Activated naive CD8-positive, alpha-beta T cell (primary cell): ENCODE results near the gene HIVEP3.

Source experiments
- H3K27ac Mint-ChIP-seq: one replicate; pipeline ENCODE4 v1.8.0; 2021; ENCODE audit warnings: mixed read lengths
- H3K27me3 Mint-ChIP-seq: one replicate; pipeline ENCODE4 v1.8.0; 2021; ENCODE audit warnings: mixed read lengths
- H3K36me3 Mint-ChIP-seq: one replicate; pipeline ENCODE4 v1.8.0; 2021; ENCODE audit warnings: mixed read lengths
- H3K4me1 Mint-ChIP-seq: one replicate; pipeline ENCODE4 v1.8.0; 2021; ENCODE audit warnings: low read depth, mixed read lengths
- H3K4me3 Mint-ChIP-seq: one replicate; pipeline ENCODE4 v1.8.0; 2021; ENCODE audit warnings: mild to moderate bottlenecking, mixed read lengths
- H3K9me3 Mint-ChIP-seq: one replicate; pipeline ENCODE4 v1.8.0; 2021; ENCODE audit warnings: low read depth, mixed read lengths

Gene HIVEP3

DNA sequence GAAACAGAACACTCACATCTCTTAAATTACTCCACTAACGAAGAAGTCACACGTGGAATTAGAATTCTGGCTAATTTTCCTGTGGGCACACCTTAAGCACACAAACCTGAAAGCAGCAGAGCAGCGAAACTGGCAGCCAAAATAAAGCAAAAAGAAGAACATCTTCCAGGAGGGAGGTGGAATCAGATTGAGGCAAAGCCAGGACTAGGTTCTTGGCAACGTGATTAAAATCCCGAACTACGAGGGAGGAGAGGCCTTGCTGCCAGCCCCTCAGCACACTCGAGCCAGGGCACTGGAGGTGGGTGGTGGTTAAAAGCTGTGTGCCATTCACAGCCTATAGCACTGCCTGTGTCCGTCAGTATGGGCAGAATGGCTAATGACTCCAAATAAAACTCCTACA is 58.0 kb downstream of the HIVEP3 start:
- Mint-ChIP-seq H3K27ac (no peak overlapping the region), H3K27me3 (no peaks in the 10 kb centered on the region), H3K9me3 (no peaks in the 10 kb centered on the region), H3K4me3 (no peak overlapping the region), H3K36me3 (peaks cover 10% of the 10 kb centered on the region), H3K4me1 (peaks cover 36% of the 10 kb centered on the region)

DNA sequence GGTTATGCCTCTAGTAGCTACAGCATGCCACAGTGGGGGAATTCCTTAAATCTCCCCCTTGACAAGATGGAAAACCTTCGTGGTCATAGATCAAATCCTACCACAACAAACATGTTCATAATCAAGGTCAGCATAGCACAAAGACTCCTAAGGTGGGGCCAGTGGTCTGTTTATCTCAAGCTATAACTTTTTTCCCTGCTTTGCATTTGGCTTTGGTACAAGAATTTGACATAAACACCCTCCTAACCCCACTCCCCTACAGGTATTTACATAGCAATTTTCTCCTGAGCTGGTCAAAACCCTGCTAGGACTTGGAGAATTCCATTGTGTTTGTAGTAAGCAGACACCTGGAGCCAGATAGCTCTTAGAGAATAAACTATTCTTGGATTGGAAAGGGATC is 58.5 kb downstream of the HIVEP3 start:
- Mint-ChIP-seq H3K4me1 (peaks cover 36% of the 10 kb centered on the region), H3K27ac (no peak overlapping the region), H3K27me3 (no peaks in the 10 kb centered on the region), H3K9me3 (no peaks in the 10 kb centered on the region), H3K36me3 (peaks cover 14% of the 10 kb centered on the region), H3K4me3 (no peak overlapping the region)

DNA sequence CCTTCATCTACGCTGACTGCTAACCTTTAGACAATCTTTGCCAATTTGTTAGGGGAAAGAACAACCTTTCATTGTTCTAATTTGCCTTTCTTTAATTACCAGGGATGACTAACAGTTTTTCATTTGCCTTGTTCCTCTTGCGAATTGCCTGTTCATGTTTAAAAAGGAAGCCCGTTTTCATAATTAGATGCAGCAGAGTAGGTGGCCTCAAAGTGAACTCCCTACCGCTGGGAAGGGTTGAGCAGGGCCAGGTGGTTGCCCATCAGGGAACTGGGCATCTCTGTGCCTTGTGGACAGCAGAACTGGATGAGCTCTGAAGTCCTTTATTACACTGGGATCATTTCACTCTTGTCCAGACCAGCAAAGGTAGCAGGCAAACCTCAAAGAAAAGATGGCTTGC is 59.0 kb downstream of the HIVEP3 start:
- H3K27me3 Mint-ChIP-seq: no peaks in the 10 kb centered on the region
- H3K9me3 Mint-ChIP-seq: no peaks in the 10 kb centered on the region
- peaks cover 36% of the 10 kb centered on the region for H3K4me1 Mint-ChIP-seq
- peaks cover 14% of the 10 kb centered on the region for H3K36me3 Mint-ChIP-seq
- H3K27ac Mint-ChIP-seq: no peak overlapping the region
- no peak overlapping the region for H3K4me3 Mint-ChIP-seq

DNA sequence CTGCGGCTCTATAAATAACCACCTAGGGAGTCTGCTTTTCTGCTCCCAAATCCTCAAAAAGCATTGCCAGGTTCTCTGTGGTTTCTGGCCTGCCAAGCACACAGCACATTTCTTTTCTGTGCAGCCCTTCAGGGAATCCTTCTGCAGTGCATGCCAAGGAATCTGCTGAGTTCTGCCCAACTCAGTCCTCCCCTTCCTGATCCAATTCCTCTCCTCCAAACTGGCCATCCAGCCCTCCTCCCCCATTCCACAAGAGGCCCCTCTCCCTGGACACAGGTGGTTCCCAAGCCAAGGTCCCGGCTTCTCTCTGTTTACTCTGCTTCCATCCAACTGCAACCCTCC is 61.8 kb downstream of the HIVEP3 start:
- H3K27me3 Mint-ChIP-seq: no peaks in the 10 kb centered on the region
- peaks cover 19% of the 10 kb centered on the region for H3K4me1 Mint-ChIP-seq
- no peak overlapping the region for H3K4me3 Mint-ChIP-seq
- H3K9me3 Mint-ChIP-seq: no peaks in the 10 kb centered on the region
- H3K36me3 Mint-ChIP-seq: peaks cover 16% of the 10 kb centered on the region
- H3K27ac Mint-ChIP-seq: no peak overlapping the region

DNA sequence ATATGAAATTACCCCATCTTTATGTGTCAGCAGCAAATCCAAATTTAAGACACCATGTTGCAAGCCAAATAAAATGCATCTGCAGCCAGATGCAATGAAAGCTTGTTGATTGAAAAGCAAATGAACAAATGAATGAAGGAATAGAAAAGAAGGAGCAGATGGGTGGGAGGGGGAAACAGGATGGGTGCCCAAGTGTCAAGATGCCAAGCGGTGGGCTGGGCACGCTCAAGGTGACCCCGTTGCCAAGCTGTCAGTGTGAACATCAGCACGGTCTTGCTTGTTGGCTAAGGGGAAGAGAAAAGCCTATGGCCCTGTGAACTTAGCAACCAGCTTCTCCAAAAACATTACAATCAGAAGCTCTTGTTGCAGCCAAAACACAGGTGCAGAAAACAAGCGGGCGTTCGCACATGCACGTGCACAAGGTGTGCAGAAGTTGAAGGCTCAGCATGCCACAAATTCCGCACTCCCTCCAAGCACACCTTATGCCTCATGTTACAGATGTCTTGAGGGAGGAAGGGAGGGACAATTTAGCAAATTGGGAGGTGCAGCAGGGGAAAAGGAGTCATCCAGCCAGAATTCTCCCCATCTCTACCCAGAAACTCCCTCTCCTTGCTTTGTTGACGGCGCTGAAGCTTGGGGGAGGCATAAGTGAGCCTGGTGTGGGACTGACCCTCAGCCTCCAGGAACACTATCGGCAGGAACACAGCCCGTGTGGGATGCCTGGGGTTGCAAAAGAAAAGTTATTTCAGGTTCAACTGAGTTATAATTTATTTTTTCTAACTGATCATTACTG is 62.4 kb downstream of the HIVEP3 start:
- H3K4me3 Mint-ChIP-seq: no peak overlapping the region
- peaks cover 16% of the 10 kb centered on the region for H3K4me1 Mint-ChIP-seq
- H3K27ac Mint-ChIP-seq: no peak overlapping the region
- no peaks in the 10 kb centered on the region for H3K9me3 Mint-ChIP-seq
- no peaks in the 10 kb centered on the region for H3K27me3 Mint-ChIP-seq
- peaks cover 16% of the 10 kb centered on the region for H3K36me3 Mint-ChIP-seq

DNA sequence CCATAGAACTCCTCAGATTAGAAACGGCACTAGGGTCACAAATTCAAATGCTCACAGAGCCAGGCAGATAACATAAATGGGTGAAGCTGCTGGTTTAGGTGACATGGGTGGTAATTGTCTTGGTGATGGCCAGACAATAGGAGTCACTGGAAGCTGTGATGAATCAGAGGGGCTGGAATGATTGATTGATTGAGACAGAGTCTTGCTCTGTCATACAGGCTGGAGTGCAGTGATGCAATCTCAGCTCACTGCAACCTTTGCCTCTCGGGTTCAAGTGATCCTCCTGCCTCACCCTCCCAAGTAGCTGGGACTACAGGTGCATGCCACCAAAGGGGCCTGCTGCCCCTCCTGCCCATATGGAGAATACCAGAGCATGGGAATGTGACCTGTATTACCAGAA is 63.0 kb downstream of the HIVEP3 start:
- Mint-ChIP-seq H3K4me1 (peaks cover 16% of the 10 kb centered on the region), H3K36me3 (peaks cover 16% of the 10 kb centered on the region), H3K4me3 (no peak overlapping the region), H3K27me3 (no peaks in the 10 kb centered on the region), H3K27ac (no peak overlapping the region), H3K9me3 (no peaks in the 10 kb centered on the region)

DNA sequence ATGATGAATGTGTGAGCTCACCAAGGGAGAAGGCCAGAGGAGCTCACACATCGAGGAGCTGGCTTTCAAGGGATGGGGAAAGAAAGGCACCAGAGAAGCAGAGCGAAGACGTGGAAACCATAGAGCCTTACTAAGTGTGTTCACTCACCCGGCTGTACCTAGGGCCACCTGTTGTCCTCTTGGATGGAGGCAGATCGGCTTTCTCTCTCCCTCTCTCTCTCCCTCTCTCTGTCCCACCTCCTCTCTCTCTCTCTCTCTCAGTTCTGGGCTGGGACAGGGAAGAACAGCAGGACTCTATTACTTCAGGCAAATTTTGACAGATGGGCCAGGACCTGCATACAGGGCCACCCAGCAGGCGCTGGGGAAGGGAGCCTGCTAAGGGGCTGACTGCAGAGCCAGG is 64.8 kb downstream of the HIVEP3 start:
- Mint-ChIP-seq H3K4me3 (no peak overlapping the region), H3K9me3 (no peaks in the 10 kb centered on the region), H3K27me3 (no peaks in the 10 kb centered on the region), H3K36me3 (peaks cover 16% of the 10 kb centered on the region), H3K27ac (no peak overlapping the region), H3K4me1 (peaks cover 15% of the 10 kb centered on the region)

DNA sequence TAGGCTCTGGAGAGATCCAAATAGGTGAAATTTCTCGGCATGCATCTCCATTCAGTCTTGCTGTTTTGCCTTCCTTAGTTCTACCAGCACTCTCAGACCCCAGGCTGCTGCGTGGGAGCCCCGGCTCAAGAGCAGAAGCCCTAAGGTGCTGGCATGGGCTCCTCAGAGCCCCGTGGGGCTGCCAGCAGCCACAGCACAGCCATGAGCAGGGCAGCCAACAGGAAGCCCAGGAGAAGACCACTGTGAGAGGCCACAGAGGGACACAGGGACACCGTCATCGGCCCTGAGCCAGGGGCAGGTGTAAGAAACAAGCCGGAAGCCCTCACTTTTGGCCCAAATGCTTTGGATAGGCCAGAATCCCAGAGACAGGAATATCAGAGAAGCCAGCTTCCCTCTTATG is 66.6 kb downstream of the HIVEP3 start:
- Mint-ChIP-seq H3K4me1 (peaks cover 13% of the 10 kb centered on the region), H3K9me3 (no peaks in the 10 kb centered on the region), H3K27ac (no peak overlapping the region), H3K4me3 (no peak overlapping the region), H3K27me3 (no peaks in the 10 kb centered on the region), H3K36me3 (peaks cover 13% of the 10 kb centered on the region)

DNA sequence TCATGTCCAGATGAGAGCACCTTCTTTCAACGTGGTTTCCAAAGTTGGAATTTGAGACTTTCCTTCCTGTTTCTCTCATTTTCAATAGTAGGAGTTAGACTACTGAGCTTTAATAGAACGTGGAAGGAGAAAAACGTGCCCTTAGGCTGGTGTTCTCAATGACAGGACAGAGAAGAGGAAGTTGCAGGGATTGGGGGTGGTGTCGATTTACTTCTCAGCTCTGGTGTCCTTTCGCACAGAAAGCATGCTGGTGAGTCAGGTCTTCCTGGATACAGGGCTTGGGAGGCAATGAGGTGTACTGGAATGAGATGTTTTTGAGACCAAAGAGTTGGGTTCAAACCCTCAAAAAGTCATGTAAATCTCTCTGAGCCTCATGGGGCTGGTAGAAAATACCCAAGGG is 67.1 kb downstream of the HIVEP3 start:
- Mint-ChIP-seq H3K4me3 (no peak overlapping the region), H3K4me1 (peaks cover 18% of the 10 kb centered on the region), H3K36me3 (peaks cover 12% of the 10 kb centered on the region), H3K9me3 (no peaks in the 10 kb centered on the region), H3K27ac (no peak overlapping the region), H3K27me3 (no peaks in the 10 kb centered on the region)

DNA sequence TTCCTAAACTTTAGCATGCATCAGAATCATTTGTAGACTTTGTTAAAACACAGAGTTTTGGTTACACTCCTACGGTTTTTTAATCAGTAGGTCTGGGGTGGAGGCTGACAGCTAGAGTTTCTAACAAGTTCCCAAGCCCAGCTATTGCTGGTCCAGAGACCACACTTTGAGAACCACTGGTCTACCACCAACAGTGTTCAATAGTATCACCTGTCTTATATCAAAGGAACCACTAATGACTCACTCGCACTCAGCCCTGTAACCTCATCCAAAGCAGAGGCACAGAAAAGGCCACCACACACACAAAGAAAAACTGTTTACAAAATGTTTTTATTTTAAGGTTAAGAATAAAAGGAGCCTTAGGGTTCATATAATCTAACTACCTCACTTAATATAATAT is 68.7 kb downstream of the HIVEP3 start:
- no peak overlapping the region for H3K27ac Mint-ChIP-seq
- peaks cover 9% of the 10 kb centered on the region for H3K36me3 Mint-ChIP-seq
- H3K27me3 Mint-ChIP-seq: no peaks in the 10 kb centered on the region
- no peaks in the 10 kb centered on the region for H3K9me3 Mint-ChIP-seq
- H3K4me3 Mint-ChIP-seq: no peak overlapping the region
- H3K4me1 Mint-ChIP-seq: peaks cover 24% of the 10 kb centered on the region

DNA sequence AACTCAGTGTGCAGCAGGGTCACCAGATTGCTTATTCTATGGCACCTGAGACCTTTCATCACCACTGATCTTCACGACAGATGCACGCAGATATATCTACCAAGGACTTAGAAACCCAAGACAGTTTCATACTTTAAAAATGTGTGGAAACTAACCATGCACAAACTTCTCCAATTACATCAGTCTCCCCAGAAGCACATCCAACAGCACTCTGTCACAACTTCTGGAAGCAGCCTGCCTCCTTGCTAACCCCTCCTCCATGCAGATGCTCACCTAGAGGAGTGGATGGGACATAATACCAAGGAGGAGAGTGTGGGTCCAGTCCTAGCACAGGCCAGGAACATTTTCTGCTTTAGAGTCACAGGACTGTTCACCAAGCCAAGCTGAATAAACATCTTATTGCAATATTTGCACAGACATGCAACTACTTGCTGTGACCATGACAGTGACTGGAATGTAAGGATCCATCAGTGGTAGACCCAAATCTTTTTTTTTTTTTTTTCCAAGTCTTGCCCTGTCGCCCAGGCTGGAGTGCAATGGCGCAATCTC is 69.4 kb downstream of the HIVEP3 start:
- Mint-ChIP-seq H3K36me3 (peaks cover 9% of the 10 kb centered on the region), H3K27ac (no peak overlapping the region), H3K4me3 (no peak overlapping the region), H3K9me3 (no peaks in the 10 kb centered on the region), H3K27me3 (no peaks in the 10 kb centered on the region), H3K4me1 (peaks cover 24% of the 10 kb centered on the region)

DNA sequence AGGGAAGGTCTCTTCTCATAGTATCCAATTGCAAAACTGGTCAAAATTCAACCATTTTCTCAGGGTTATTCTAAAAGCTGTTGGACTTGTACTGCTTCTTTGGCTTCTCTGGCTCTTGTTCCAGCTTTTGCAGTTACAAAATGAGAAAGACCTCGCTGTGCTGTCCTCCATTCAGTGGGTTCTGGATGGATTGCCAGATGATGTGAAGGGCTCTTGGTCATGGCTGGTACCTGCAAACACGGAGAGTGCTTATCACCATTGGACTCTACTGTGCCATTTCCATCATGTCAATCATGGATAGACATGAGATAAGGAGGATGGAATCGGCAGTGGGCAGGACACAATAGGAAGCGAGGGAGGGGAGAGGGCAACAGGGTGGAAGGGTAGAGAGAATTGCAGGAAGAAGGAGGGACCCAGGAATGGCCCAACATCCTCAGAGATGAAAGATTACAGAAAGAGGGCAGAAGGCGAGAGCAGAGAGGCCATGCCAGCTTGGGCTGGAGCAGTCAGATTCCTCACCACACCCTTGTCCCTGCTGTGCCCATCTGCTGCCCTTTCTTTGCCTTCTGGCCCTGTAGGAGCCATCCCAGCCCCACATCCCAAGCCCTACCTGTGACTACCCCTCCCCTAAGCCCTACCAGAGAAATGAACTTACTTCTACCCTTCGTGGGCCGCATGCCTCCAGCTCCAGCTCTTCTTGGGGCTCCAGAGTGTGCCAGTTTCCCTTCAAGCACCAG is 70.3 kb downstream of the HIVEP3 start:
- H3K4me3 Mint-ChIP-seq: no peak overlapping the region
- no peaks in the 10 kb centered on the region for H3K27me3 Mint-ChIP-seq
- H3K27ac Mint-ChIP-seq: no peak overlapping the region
- H3K9me3 Mint-ChIP-seq: no peaks in the 10 kb centered on the region
- peaks cover 9% of the 10 kb centered on the region for H3K36me3 Mint-ChIP-seq
- peaks cover 29% of the 10 kb centered on the region for H3K4me1 Mint-ChIP-seq

DNA sequence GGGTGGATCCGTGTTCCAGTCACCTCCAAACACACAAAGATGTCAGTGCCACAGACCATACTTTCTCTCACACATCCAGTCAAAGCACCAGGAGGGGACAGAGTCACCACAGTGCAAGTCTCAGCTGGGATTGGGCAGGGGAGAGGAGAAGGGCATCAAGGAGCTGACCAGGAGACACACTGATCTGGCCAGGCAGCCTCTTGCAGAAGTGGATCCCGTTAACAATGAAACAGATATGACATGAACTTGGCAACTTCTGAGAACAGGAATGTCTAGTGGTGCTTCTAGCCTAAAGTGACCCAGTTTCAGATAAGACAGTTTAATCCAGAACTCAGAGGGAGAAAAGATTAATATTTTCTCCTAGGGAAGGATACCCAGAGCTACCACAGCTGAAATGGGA is 71.0 kb downstream of the HIVEP3 start:
- Mint-ChIP-seq H3K36me3 (peaks cover 7% of the 10 kb centered on the region), H3K4me1 (peaks cover 32% of the 10 kb centered on the region)

DNA sequence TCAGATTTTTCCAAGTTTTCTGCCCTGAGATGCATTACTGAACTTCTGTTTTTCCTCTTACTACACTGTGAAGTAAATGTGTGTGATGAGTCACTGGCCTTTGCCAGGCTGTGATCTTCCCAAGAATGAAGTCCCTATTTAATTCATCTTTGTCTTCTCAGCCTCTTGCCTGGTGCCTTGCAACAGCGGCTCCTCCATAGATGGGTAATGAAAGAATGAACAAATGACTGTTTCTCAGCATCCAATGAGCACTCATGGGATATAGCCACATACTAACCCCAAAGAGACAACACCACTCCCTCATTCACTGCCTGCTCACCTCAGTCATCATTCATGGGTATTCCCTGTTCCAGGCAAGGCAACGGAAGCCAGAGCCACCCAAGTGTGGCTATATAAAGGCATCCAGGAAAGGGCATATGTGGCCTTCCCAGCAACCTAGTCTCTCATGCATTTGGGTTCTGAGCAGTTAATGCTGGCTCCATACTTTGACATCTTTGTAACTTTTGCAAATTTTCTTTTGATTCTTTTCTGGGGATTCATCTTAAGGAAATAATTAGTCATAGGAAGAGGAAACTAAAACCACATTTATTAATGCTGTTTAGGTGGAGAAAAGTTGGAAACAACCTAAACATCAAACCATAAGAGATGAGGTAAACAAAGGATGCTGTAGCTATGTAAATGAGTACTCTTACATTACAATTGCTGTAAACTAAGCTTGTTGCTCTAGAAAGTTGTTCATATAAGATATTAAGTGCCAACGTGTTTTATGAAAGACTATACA is 71.9 kb downstream of the HIVEP3 start:
- H3K4me3 Mint-ChIP-seq: no peak overlapping the region
- H3K27ac Mint-ChIP-seq: peak overlapping the region; percentile 1
- H3K9me3 Mint-ChIP-seq: no peaks in the 10 kb centered on the region
- peaks cover 32% of the 10 kb centered on the region for H3K4me1 Mint-ChIP-seq
- no peaks in the 10 kb centered on the region for H3K27me3 Mint-ChIP-seq
- peaks cover 7% of the 10 kb centered on the region for H3K36me3 Mint-ChIP-seq

More for the DNA sequence above, 71.0 kb downstream of the HIVEP3 start:
- Mint-ChIP-seq H3K9me3 (no peaks in the 10 kb centered on the region), H3K27me3 (no peaks in the 10 kb centered on the region), H3K27ac (no peak overlapping the region), H3K4me3 (no peak overlapping the region)

DNA sequence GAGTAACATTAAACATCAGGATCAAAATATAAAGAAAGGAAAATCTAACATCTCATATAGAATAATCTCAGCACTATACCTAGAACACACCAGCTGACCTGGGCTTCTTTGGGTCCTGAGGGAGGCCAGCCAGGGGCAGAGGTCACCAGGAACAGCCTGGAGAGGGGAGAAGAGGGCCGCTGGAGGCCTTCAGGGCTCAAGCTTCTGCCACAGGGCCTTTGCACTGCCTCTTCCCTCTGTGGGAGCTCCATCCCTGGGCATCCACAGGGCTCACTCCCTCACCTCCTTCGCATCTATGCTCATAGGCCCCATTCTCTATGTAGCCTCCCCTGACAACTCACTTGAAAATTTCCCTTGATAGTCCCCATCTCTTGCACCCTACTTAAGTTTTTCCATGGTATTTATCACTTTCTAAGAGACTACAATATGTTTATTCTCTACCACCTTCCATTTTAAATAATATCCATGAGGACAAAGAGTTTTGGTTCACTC is 73.9 kb downstream of the HIVEP3 start:
- H3K27ac Mint-ChIP-seq: no peak overlapping the region
- H3K4me1 Mint-ChIP-seq: peaks cover 31% of the 10 kb centered on the region
- peaks cover 7% of the 10 kb centered on the region for H3K36me3 Mint-ChIP-seq

More for the DNA sequence above, 73.9 kb downstream of the HIVEP3 start:
- no peak overlapping the region for H3K4me3 Mint-ChIP-seq
- no peaks in the 10 kb centered on the region for H3K9me3 Mint-ChIP-seq
- H3K27me3 Mint-ChIP-seq: no peaks in the 10 kb centered on the region
